Measurements from ENCODE around the gene CCNE1. TPM values are rescaled to one million over a fixed set of nuclear protein-coding genes. Genes with fewer than 3 reads are reported as not detected.

CCNE1 gene
- total RNA-seq, 1 experiment from 2014 or later = 60.9 TPM

GRCh38 chr19:29840066-29840950 lies 28.5 kb downstream of the CCNE1 start:
- peak; percentile 30 for DNase-seq
- H3K27me3 ChIP-seq (ENCODE audit: control insufficient read depth, insufficient read depth, low read length) = peaks cover 18% of the 10 kb centered on the region
- H3K4me3 ChIP-seq (ENCODE audit: insufficient read depth, low read depth, low read length) = no peak overlapping the region
- H3K36me3 ChIP-seq (replicated peaks; ENCODE audit: control insufficient read depth, insufficient read depth, low read length) = no peaks in the 10 kb centered on the region

DNA sequence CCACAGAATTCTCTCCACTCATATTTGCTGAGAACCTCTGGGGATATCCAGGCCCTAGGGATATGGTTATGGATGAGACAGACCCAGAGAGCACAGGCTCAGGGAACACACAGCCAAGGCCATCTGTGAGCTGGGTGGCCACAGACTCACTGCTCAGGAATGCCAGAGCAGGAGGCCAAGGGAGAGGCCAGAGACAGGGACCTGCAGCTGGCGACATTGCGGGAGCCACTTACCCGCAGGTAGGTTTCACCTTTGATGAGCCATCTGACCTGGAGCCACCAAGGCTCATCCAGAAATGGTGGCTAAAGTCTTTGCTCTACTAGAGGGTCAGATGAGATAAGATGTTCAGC lies 29.4 kb downstream of the CCNE1 start:
- Histone ChIP-seq H3K27me3 (ENCODE audit: control insufficient read depth, insufficient read depth, low read length) (peaks cover 18% of the 10 kb centered on the region), H3K4me3 (ENCODE audit: insufficient read depth, low read depth, low read length) (no peak overlapping the region), H3K36me3 (replicated peaks; ENCODE audit: control insufficient read depth, insufficient read depth, low read length) (no peaks in the 10 kb centered on the region)
- peak; percentile 38 for DNase-seq

DNA sequence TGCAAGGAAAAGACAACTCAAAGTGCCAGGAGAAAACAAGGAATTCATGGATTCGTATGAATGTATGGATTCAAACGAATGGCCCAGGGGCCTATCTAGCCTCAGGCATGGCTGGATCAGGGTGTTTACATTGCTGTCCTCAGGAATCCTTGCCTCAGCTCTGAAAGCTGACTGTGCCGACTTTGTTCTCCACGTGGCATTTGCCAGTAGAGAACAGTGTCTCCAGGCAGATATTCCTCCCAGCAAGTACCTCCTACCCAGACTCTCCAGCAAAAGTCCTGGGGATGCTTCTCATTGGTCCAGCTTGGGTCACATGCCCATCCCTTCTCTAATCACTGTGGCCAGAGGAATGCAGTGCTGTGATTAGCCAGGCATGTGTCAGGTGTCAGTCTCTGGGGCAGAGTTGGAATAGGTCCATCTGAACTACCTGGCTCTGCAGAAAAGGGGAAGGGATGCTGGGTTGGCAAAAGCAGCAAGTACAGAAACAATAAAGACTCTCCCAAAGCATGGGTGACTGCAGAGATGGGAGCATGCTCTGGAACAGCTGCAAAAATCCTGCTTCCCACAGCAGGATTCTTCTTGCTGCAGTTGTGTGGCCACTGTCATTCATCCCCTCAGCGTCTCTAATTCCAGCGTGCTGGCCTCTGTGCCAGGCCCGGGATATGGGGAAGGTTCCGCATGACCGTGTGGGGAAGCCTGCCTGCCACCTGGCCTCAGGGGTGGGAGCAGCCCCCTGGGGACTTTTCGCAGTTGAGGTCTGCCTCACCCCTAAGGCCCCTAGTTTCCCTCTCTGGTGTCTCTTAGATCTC lies 30.0 kb downstream of the CCNE1 start:
- no peaks in the 10 kb centered on the region for H3K36me3 ChIP-seq (replicated peaks; ENCODE audit: control insufficient read depth, insufficient read depth, low read length)
- peak; percentile 79 for DNase-seq
- H3K4me3 ChIP-seq (ENCODE audit: insufficient read depth, low read depth, low read length) = no peak overlapping the region
- peaks cover 18% of the 10 kb centered on the region for H3K27me3 ChIP-seq (ENCODE audit: control insufficient read depth, insufficient read depth, low read length)

DNA sequence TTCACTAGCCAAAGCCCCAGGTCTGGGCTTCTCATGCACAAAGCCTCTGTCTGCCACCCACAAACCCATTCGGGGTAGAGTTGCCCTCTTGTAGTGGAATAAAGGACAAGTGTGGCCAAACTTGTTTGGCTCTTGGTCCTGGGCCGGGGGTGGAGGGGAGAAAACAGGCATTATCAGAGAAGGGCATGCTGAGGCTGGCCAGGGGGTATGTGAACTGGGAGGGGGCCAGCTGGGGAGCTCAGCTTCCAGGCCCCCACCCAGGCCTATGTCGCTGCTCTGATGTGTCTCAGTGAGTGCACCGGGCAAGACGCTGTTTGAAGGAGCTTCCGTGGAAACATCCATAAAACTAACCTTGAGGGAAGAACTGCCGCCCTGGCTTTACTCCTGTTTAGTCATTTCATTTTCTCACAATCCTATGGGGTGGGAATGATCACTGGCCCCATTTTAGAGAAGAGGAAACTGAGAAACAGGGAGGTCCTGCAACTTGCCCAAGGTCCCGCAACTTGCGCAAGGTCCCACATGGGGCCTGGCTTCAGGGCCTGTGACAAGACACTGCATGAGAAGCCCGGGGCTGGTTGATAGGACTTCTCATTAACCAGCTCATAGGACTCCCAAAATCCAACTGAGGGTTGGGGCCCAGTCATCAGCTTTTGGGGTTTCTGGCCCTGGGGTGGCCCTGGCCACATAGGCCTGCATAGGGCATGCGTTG lies 30.8 kb downstream of the CCNE1 start:
- DNase-seq = peak; percentile 27
- peaks cover 18% of the 10 kb centered on the region for H3K27me3 ChIP-seq (ENCODE audit: control insufficient read depth, insufficient read depth, low read length)
- H3K4me3 ChIP-seq (ENCODE audit: insufficient read depth, low read depth, low read length) = peak overlapping the region; percentile 44; the same call in 1 of the 2 replicates
- no peaks in the 10 kb centered on the region for H3K36me3 ChIP-seq (replicated peaks; ENCODE audit: control insufficient read depth, insufficient read depth, low read length)

DNA sequence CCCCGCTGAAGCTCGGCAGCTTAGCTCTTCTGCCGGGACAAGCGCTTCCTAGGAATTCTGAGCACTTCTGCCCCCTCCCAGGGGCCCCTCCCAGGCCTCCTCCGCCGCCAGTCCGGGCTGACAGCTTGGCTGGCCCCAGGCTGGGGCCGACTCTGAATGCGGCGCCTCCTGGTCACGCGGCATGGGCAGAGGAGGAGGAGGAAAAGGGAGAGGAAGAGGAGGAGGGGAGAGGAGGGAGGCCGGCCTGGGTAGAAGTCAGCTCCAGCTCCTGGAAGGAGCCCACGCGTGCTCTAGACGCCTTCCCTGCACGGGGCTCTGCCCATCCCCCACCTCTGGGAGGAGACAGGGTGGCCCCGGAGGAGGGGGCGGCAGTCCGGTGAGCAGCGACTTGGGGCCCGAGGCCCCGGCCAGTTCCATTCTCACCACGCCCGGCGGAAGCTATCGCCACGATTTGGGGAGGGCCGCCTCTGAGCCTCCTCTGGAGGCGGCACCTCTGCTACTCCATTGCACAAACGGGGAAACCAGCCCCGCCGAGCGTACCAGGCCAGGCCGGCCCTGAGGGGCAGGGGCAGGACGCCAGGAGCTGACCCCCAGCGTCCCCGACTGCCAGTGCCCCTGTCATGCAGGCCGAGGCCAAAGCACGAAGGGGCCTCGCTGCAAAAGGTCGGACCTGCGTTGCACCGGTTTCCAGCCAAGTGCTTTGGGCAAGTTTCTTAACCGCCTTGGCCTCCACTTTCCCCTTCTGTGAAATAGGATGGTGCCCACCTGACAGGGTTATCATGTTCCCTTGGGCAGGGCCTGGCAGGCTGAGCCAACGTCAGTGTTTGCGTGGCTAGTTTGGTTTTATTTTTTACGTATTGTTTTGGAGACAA lies 31.6 kb downstream of the CCNE1 start:
- peaks cover 18% of the 10 kb centered on the region for H3K27me3 ChIP-seq (ENCODE audit: control insufficient read depth, insufficient read depth, low read length)
- peak overlapping the region; percentile 44 for H3K4me3 ChIP-seq (ENCODE audit: insufficient read depth, low read depth, low read length)
- H3K36me3 ChIP-seq (replicated peaks; ENCODE audit: control insufficient read depth, insufficient read depth, low read length) = no peaks in the 10 kb centered on the region
- peak; percentile 81 for DNase-seq

GRCh38 chr19:29844891-29845573 lies 33.2 kb downstream of the CCNE1 start:
- peaks cover 18% of the 10 kb centered on the region for H3K27me3 ChIP-seq (ENCODE audit: control insufficient read depth, insufficient read depth, low read length)
- H3K36me3 ChIP-seq (replicated peaks; ENCODE audit: control insufficient read depth, insufficient read depth, low read length) = no peaks in the 10 kb centered on the region
- peak overlapping the region; percentile 73 for H3K4me3 ChIP-seq (ENCODE audit: insufficient read depth, low read depth, low read length)
- DNase-seq = peak; percentile 97

DNA sequence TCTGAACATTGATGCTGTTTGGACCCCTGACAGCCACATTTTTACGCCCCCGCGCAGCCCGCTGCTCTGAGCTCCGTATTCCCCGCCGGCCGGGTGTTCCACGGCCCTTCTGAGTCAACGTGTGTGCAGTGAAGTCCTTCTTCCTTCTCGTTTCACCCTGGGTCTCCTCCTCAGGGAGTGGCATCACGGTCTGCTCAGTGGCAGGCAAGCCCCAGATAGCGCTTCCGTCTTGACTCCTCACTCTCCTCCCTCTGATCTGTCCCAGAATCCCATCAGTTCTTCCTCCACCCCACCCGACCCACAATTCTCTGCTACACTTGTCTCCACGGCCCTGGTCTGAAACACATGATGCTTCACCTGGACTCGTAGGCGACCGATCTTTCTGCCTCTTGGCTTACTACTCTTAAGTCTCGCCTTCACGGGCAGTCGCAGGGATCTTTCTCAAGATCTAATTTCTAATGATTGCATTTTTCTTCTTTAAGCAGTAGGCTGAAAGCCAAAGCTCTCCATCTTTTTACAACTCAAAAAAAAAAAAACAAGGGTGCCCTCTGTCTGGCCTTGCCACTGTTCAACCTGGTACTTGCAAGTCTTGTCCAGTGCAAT lies 33.9 kb downstream of the CCNE1 start:
- H3K4me3 ChIP-seq (ENCODE audit: insufficient read depth, low read depth, low read length) = peak overlapping the region; percentile 73
- H3K27me3 ChIP-seq (ENCODE audit: control insufficient read depth, insufficient read depth, low read length) = peaks cover 18% of the 10 kb centered on the region
- peak; percentile 69 for DNase-seq
- no peaks in the 10 kb centered on the region for H3K36me3 ChIP-seq (replicated peaks; ENCODE audit: control insufficient read depth, insufficient read depth, low read length)

GRCh38 chr19:29849208-29849607 lies 37.4 kb downstream of the CCNE1 start:
- no peaks in the 10 kb centered on the region; the same call in 1 of the 2 replicates for H3K27me3 ChIP-seq (ENCODE audit: control insufficient read depth, insufficient read depth, low read length)
- no peak for DNase-seq
- no peak overlapping the region for H3K4me3 ChIP-seq (ENCODE audit: insufficient read depth, low read depth, low read length)
- H3K36me3 ChIP-seq (replicated peaks; ENCODE audit: control insufficient read depth, insufficient read depth, low read length) = no peaks in the 10 kb centered on the region

- Histone ChIP-seq H3K36me3 (replicated peaks; ENCODE audit: control insufficient read depth, insufficient read depth, low read length) (no peaks in the 10 kb centered on the region), H3K27me3 (ENCODE audit: control insufficient read depth, insufficient read depth, low read length) (no peaks in the 10 kb centered on the region; the same call in 1 of the 2 replicates), H3K4me3 (ENCODE audit: insufficient read depth, low read depth, low read length) (no peak overlapping the region)
- DNase-seq = no peak
Measured at GRCh38 chr19:29850482-29850881, 38.7 kb downstream of the CCNE1 start.

GRCh38 chr19:29851769-29852521 lies 40.2 kb downstream of the CCNE1 start:
- no peak for DNase-seq
- Histone ChIP-seq H3K4me3 (ENCODE audit: insufficient read depth, low read depth, low read length) (no peak overlapping the region), H3K36me3 (replicated peaks; ENCODE audit: control insufficient read depth, insufficient read depth, low read length) (no peaks in the 10 kb centered on the region), H3K27me3 (ENCODE audit: control insufficient read depth, insufficient read depth, low read length) (no peaks in the 10 kb centered on the region; the same call in 1 of the 2 replicates)

GRCh38 chr19:29854033-29854432 lies 42.2 kb downstream of the CCNE1 start:
- H3K36me3 ChIP-seq (replicated peaks; ENCODE audit: control insufficient read depth, insufficient read depth, low read length) = no peaks in the 10 kb centered on the region
- H3K4me3 ChIP-seq (ENCODE audit: insufficient read depth, low read depth, low read length) = no peak overlapping the region
- no peak for DNase-seq
- H3K27me3 ChIP-seq (ENCODE audit: control insufficient read depth, insufficient read depth, low read length) = no peaks in the 10 kb centered on the region; the same call in 1 of the 2 replicates

GRCh38 chr19:29855087-29855486 lies 43.3 kb downstream of the CCNE1 start:
- DNase-seq = peak; percentile 70
- Histone ChIP-seq H3K4me3 (ENCODE audit: insufficient read depth, low read depth, low read length) (no peak overlapping the region), H3K27me3 (ENCODE audit: control insufficient read depth, insufficient read depth, low read length) (no peaks in the 10 kb centered on the region), H3K36me3 (replicated peaks; ENCODE audit: control insufficient read depth, insufficient read depth, low read length) (no peaks in the 10 kb centered on the region)
